Parathyroid adenoma (tissue), 2 donors: ENCODE results near the gene SNX20.

Experiments
- H2AFZ ChIP-seq: fragments of 300-600 bp; sonication (generic); one replicate; pipeline ENCODE4 v1.7.0; 2017; ENCODE audit warnings: antibody characterized with exemption, mild to moderate bottlenecking
- H3K27ac ChIP-seq: fragments of 300-600 bp; sonication (generic); one replicate; pipeline ENCODE4 v1.7.0; 2017
- H3K27me3 ChIP-seq: fragments of 300-600 bp; sonication (generic); one replicate; pipeline ENCODE4 v1.7.0; 2017; ENCODE audit warnings: low read length; ENCODE audit not compliant: control insufficient read depth, insufficient read depth
- H3K36me3 ChIP-seq: fragments of 300-600 bp; sonication (generic); one replicate; pipeline ENCODE4 v1.7.0; 2017; ENCODE audit warnings: low read length; ENCODE audit not compliant: control insufficient read depth, insufficient read depth
- H3K4me1 ChIP-seq: fragments of 300-600 bp; sonication (generic); one replicate; pipeline ENCODE4 v1.7.0; 2017; ENCODE audit warnings: control low read depth
- H3K4me2 ChIP-seq: fragments of 300-600 bp; sonication (generic); one replicate; pipeline ENCODE4 v1.7.0; 2017; ENCODE audit warnings: low read length
- H3K4me3 ChIP-seq: fragments of 300-600 bp; sonication (generic); one replicate; pipeline ENCODE4 v1.7.0; 2017; ENCODE audit warnings: low read depth, low read length
- H3K79me2 ChIP-seq: fragments of 300-600 bp; sonication (generic); one replicate; pipeline ENCODE4 v1.7.0; 2017; ENCODE audit warnings: control low read depth
- H3K9ac ChIP-seq: fragments of 300-600 bp; sonication (generic); one replicate; pipeline ENCODE4 v1.7.0; 2017; ENCODE audit warnings: mild to moderate bottlenecking
- H3K9me3 ChIP-seq: fragments of 300-600 bp; sonication (generic); one replicate; pipeline ENCODE4 v1.7.0; 2017; ENCODE audit warnings: low read length; ENCODE audit not compliant: control insufficient read depth
- TF ChIP-seq, protein P1 (sequence below): fragments of 300-600 bp; sonication (generic); IDR thresholded peaks from one replicate; pipeline ENCODE4 v1.7.0; 2017; ENCODE audit warnings: antibody characterized with exemption, mild to moderate bottlenecking
- donor health status: primary hyperparathyroidism.

Gene SNX20

DNA sequence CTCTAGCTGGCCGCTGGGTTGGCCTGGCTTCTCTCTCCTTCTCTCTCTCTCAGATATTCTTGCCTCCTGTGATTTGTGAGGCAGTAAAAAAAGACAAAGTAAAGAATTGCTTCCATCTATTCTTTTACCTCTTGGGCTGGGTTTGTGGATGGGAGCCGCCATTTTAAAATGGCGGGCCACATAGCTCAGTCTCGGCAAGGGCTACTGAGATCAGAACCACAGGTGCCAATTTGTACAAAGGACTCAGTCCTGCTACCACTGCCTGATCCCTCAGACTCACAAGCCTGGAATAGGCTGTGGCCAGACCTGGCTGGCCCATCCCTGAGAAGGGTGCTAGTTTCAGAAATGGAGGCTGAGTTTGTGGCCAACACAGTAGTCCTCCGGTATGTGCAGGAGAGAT lies 36.4 kb upstream of the SNX20 start:
- Histone ChIP-seq H3K36me3 (no peaks in the 10 kb centered on the region), H3K27me3 (no peaks in the 10 kb centered on the region), H3K9ac (no peak overlapping the region), H3K79me2 (no peaks in the 10 kb centered on the region), H2AFZ (no peak overlapping the region), H3K4me2 (no peak overlapping the region), H3K27ac (no peak overlapping the region), H3K9me3 (no peaks in the 10 kb centered on the region), H3K4me1 (no peaks in the 10 kb centered on the region), H3K4me3 (no peak overlapping the region)
- TF ChIP-seq, protein P1, sequence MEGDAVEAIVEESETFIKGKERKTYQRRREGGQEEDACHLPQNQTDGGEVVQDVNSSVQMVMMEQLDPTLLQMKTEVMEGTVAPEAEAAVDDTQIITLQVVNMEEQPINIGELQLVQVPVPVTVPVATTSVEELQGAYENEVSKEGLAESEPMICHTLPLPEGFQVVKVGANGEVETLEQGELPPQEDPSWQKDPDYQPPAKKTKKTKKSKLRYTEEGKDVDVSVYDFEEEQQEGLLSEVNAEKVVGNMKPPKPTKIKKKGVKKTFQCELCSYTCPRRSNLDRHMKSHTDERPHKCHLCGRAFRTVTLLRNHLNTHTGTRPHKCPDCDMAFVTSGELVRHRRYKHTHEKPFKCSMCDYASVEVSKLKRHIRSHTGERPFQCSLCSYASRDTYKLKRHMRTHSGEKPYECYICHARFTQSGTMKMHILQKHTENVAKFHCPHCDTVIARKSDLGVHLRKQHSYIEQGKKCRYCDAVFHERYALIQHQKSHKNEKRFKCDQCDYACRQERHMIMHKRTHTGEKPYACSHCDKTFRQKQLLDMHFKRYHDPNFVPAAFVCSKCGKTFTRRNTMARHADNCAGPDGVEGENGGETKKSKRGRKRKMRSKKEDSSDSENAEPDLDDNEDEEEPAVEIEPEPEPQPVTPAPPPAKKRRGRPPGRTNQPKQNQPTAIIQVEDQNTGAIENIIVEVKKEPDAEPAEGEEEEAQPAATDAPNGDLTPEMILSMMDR = no peak

DNA sequence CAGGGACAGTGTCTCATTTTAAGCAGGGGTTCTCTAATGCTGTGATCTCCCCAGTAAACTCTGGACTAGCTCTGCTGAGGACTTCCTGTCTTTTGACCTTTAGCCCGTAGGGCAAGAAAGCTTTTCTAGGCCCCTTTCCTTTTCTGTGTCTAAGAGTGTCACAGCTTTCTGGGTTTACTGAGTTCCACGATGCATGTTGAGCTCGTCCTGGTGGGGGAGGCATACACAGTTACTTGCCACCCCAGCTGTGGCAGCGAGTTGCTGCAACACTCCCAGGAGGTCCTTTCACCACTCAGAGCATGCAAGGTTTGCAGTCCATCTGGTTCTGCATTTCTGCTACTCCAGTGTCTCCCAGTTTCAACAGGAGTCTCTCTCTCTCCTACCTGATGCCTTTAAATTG lies 36.0 kb upstream of the SNX20 start:
- Histone ChIP-seq H3K4me3 (no peak overlapping the region), H3K36me3 (no peaks in the 10 kb centered on the region), H3K27me3 (no peaks in the 10 kb centered on the region), H3K4me2 (no peak overlapping the region), H3K9ac (no peak overlapping the region), H3K4me1 (no peaks in the 10 kb centered on the region), H3K79me2 (no peaks in the 10 kb centered on the region), H3K9me3 (no peaks in the 10 kb centered on the region), H2AFZ (no peak overlapping the region), H3K27ac (no peak overlapping the region)
- TF ChIP-seq, protein P1 = no peak

DNA sequence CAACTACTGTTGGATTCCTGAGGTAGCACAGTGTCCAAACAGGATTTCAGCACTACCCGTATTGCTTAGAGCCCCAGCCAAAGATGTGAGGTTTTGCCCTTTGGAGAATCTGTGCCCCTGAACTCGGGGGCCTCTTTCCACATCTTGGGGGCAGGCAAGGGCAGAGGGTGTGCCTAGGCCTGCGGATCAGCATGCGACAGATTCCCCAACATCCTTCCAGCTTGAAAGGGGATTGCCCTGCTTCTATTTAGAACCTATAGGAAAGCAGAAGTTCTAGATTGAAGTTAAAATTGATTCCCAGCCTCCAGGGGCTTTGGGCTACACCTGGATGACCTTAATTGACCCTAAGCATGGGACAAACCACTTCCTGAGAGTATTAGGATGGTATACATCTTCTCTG lies 31.8 kb upstream of the SNX20 start:
- Histone ChIP-seq H3K79me2 (no peaks in the 10 kb centered on the region), H3K4me1 (no peaks in the 10 kb centered on the region), H3K9me3 (no peaks in the 10 kb centered on the region), H3K4me2 (no peak overlapping the region), H3K27ac (no peak overlapping the region), H3K27me3 (no peaks in the 10 kb centered on the region), H3K9ac (no peak overlapping the region), H3K36me3 (no peaks in the 10 kb centered on the region), H3K4me3 (no peak overlapping the region), H2AFZ (no peak overlapping the region)
- TF ChIP-seq, protein P1 = no peak

DNA sequence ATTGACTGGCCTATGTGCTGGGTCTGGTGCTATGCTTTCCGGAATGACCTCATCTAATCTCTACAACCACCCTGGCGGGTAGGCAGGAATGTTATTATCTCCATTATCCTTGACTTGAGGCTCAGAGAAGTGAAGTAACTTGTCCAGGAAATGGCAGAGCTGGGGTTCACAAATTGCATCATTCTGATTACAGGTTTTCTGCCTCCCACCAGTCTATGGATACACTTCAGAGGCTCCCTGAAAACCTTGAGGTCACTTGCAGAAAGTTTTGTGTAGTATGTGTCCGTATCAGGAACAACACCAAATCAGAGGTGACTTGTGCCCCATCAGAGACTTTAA lies 31.4 kb upstream of the SNX20 start:
- no peaks in the 10 kb centered on the region for H3K4me1 ChIP-seq
- H3K4me2 ChIP-seq = no peak overlapping the region
- no peaks in the 10 kb centered on the region for H3K9me3 ChIP-seq
- no peak overlapping the region for H2AFZ ChIP-seq
- H3K27me3 ChIP-seq = no peaks in the 10 kb centered on the region
- no peak overlapping the region for H3K27ac ChIP-seq
- H3K79me2 ChIP-seq = no peaks in the 10 kb centered on the region
- TF ChIP-seq, protein P1 = no peak
- no peak overlapping the region for H3K4me3 ChIP-seq
- H3K9ac ChIP-seq = no peak overlapping the region
- no peaks in the 10 kb centered on the region for H3K36me3 ChIP-seq

DNA sequence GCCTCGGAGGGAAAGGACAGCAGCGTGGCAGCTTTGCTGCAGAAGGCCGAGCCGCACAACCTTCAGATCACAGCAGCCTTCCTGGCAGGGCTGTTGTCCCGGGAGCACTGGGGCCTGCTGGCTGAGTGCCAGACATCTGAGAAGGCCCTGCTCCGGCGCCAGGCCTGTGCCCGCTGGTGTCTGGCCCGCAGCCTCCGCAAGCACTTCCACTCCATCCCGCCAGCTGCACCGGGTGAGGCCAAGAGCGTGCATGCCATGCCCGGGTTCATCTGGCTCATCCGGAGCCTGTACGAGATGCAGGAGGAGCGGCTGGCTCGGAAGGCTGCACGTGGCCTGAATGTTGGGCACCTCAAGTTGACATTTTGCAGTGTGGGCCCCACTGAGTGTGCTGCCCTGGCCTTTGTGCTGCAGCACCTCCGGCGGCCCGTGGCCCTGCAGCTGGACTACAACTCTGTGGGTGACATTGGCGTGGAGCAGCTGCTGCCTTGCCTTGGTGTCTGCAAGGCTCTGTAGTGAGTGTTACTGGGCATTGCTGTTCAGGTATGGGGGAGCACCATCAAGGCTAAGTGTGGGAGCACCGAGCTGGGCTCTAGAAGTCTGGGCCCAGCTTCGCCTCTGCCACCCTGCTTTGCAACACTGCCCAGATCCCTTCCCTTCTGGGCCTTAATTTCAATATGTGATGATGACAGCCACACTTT lies 30.9 kb upstream of the SNX20 start:
- Histone ChIP-seq H3K4me1 (no peaks in the 10 kb centered on the region), H3K27ac (no peak overlapping the region), H3K9me3 (no peaks in the 10 kb centered on the region), H3K27me3 (no peaks in the 10 kb centered on the region), H2AFZ (no peak overlapping the region), H3K36me3 (no peaks in the 10 kb centered on the region), H3K4me3 (no peak overlapping the region), H3K79me2 (no peaks in the 10 kb centered on the region), H3K9ac (no peak overlapping the region), H3K4me2 (no peak overlapping the region)
- TF ChIP-seq, protein P1 = no peak
